ENCODE measurements around the gene ZBTB45.
A peak's percentile ranks its signal among the peaks of the same experiment; 100 is the strongest.

The ZBTB45 gene

GRCh38 chr19:58519355-58520256, at the start of gene ZBTB45:
Gene ZBTB45 (minus strand): TSS chr19:58519810. CDS start chr19:58517673, 2,137 bp downstream.
- peak; percentile 70 to 76 for DNase-seq (ENCODE audit: low read depth in 2 of 2)

GRCh38 chr19:58568453-58569130, 49.0 kb upstream of the ZBTB45 start:
- no peak for DNase-seq (ENCODE audit: low read depth in 2 of 2)

GRCh38 chr19:58566989-58567388, 47.4 kb upstream of the ZBTB45 start:
- no peak for DNase-seq (ENCODE audit: low read depth in 2 of 2)

- no peak for DNase-seq (ENCODE audit: low read depth in 2 of 2)
Observed at GRCh38 chr19:58563823-58564222, 44.2 kb upstream of the ZBTB45 start.

- DNase-seq (ENCODE audit: low read depth in 2 of 2): no peak
Observed at GRCh38 chr19:58563034-58563573, 43.5 kb upstream of the ZBTB45 start.

GRCh38 chr19:58562122-58563033, 42.8 kb upstream of the ZBTB45 start:
- no peak for DNase-seq (ENCODE audit: low read depth in 2 of 2)

- DNase-seq (ENCODE audit: low read depth in 2 of 2): no peak
Observed at GRCh38 chr19:58561373-58562121, 41.9 kb upstream of the ZBTB45 start.

- DNase-seq (ENCODE audit: low read depth in 2 of 2): no peak
Observed at GRCh38 chr19:58560921-58561320, 41.3 kb upstream of the ZBTB45 start.

- DNase-seq (ENCODE audit: low read depth in 2 of 2): no peak
Observed at GRCh38 chr19:58560007-58560887, 40.6 kb upstream of the ZBTB45 start.

- no peak for DNase-seq (ENCODE audit: low read depth in 2 of 2)
Observed at GRCh38 chr19:58559275-58560006, 39.8 kb upstream of the ZBTB45 start.

GRCh38 chr19:58558623-58559274, 39.1 kb upstream of the ZBTB45 start:
- DNase-seq (ENCODE audit: low read depth in 2 of 2): peak; percentile 99

GRCh38 chr19:58558066-58558622, 38.5 kb upstream of the ZBTB45 start, which contains the start of gene UBE2M:
Gene UBE2M (minus strand): TSS chr19:58558611. CDS start chr19:58558381, 230 bp downstream.
- DNase-seq (ENCODE audit: low read depth in 2 of 2): no peak

GRCh38 chr19:58557221-58558065, 37.8 kb upstream of the ZBTB45 start:
- DNase-seq (ENCODE audit: low read depth in 2 of 2): no peak

- DNase-seq (ENCODE audit: low read depth in 2 of 2): no peak
Observed at GRCh38 chr19:58556622-58557220, 37.1 kb upstream of the ZBTB45 start.

GRCh38 chr19:58555920-58556621, 36.5 kb upstream of the ZBTB45 start:
- no peak for DNase-seq (ENCODE audit: low read depth in 2 of 2)

GRCh38 chr19:58555369-58555885, 35.8 kb upstream of the ZBTB45 start:
- DNase-seq (ENCODE audit: low read depth in 2 of 2): no peak

Measured in stimulated activated CD8-positive, alpha-beta memory T cell treated with anti-CD3 and anti-CD28 coated beads, Interleukin-7, amount 100 ng/mL, for 1 hour (primary cell).